Trophoblast cell (in vitro differentiated cells and primary cell): ENCODE results near the gene APEX1.

ENCODE experiments used
- DNase-seq, 2 donors: peaks; one replicate each; pipeline ENCODE4 v3.0.0-alpha.2; 2016
- H2AFZ ChIP-seq: 2 replicates; pipeline ENCODE4 v1.6.1; 2013; ENCODE audit warnings: low read length, moderate library complexity, mild to moderate bottlenecking; ENCODE audit not compliant: insufficient read depth, poor library complexity
- H2AK5ac ChIP-seq: 2 replicates; pipeline ENCODE4 v1.6.1; 2013; ENCODE audit warnings: mild to moderate bottlenecking, low read length
- H2BK120ac ChIP-seq: 2 replicates; pipeline ENCODE4 v1.6.1; 2013; ENCODE audit warnings: low read length, mild to moderate bottlenecking, moderate library complexity; ENCODE audit not compliant: insufficient read depth, poor library complexity
- H2BK12ac ChIP-seq: 2 replicates; pipeline ENCODE4 v1.6.1; 2013; ENCODE audit warnings: mild to moderate bottlenecking, low read length, moderate library complexity
- H2BK5ac ChIP-seq: 2 replicates; pipeline ENCODE4 v1.6.1; 2013; ENCODE audit warnings: low read length, low read depth, moderate library complexity, mild to moderate bottlenecking; ENCODE audit not compliant: poor library complexity
- H3K14ac ChIP-seq: 2 replicates; pipeline ENCODE4 v1.6.1; 2013; ENCODE audit warnings: mild to moderate bottlenecking, low read length
- H3K18ac ChIP-seq: 2 replicates; pipeline ENCODE4 v1.6.1; 2013; ENCODE audit warnings: mild to moderate bottlenecking, low read length
- H3K23ac ChIP-seq: 2 replicates; pipeline ENCODE4 v1.6.1; 2013; ENCODE audit warnings: low read length
- H3K27ac ChIP-seq: 2 replicates; pipeline ENCODE4 v1.5.1; 2013; ENCODE audit warnings: low read depth, mild to moderate bottlenecking, inconsistent platforms, low read length, moderate library complexity
- H3K27me3 ChIP-seq: 2 replicates; pipeline ENCODE4 v1.6.1; 2013; ENCODE audit warnings: inconsistent platforms, mild to moderate bottlenecking, low read length, moderate library complexity; ENCODE audit not compliant: insufficient read depth
- H3K36me3 ChIP-seq, 2 experiments: 1 replicate in 1 of 2; 2 replicates in 1 of 2; pipeline ENCODE4 v1.6.1; 2013; ENCODE audit warnings: low read length in 2 of 2, mild to moderate bottlenecking in 2 of 2, moderate library complexity in 1 of 2; ENCODE audit not compliant: insufficient read depth in 2 of 2, control insufficient read depth in 1 of 2
- H3K4ac ChIP-seq: 2 replicates; pipeline ENCODE4 v1.6.1; 2013; ENCODE audit warnings: low read depth, mild to moderate bottlenecking, low read length, moderate library complexity
- H3K4me1 ChIP-seq, 2 experiments: 1 replicate in 1 of 2; 2 replicates in 1 of 2; pipeline ENCODE4 v1.6.1; 2013; ENCODE audit warnings: low read length in 2 of 2, mild to moderate bottlenecking in 2 of 2, moderate library complexity in 1 of 2; ENCODE audit not compliant: insufficient read depth in 2 of 2, control insufficient read depth in 1 of 2
- H3K4me2 ChIP-seq: 2 replicates; pipeline ENCODE4 v1.6.1; 2013; ENCODE audit warnings: inconsistent platforms, mild to moderate bottlenecking, low read length, moderate library complexity
- H3K4me3 ChIP-seq: 2 replicates; pipeline ENCODE4 v1.5.1; 2013; ENCODE audit warnings: mild to moderate bottlenecking, low read depth, low read length, inconsistent platforms
- H3K79me1 ChIP-seq: one replicate; pipeline ENCODE4 v1.6.1; 2013; ENCODE audit warnings: low read length
- H3K79me2 ChIP-seq: 2 replicates; pipeline ENCODE4 v1.6.1; 2013; ENCODE audit warnings: low read length, mild to moderate bottlenecking; ENCODE audit not compliant: control insufficient read depth, insufficient read depth, poor library complexity
- H3K9ac ChIP-seq: 2 replicates; pipeline ENCODE4 v1.6.1; 2013; ENCODE audit warnings: mild to moderate bottlenecking, low read length
- H3K9me3 ChIP-seq: 2 replicates; pipeline ENCODE4 v1.6.1; 2013; ENCODE audit warnings: low read depth, mild to moderate bottlenecking, control low read depth, inconsistent platforms, low read length; ENCODE audit not compliant: insufficient read depth
- H4K12ac ChIP-seq: 2 replicates; pipeline ENCODE4 v1.6.1; 2013; ENCODE audit warnings: low read depth, mild to moderate bottlenecking, low read length, moderate library complexity
- H4K8ac ChIP-seq: 2 replicates; pipeline ENCODE4 v1.6.1; 2013; ENCODE audit warnings: low read depth, mild to moderate bottlenecking, low read length, moderate library complexity
- H4K91ac ChIP-seq: one replicate; pipeline ENCODE4 v1.6.1; 2013; ENCODE audit warnings: low read depth, mild to moderate bottlenecking, low read length, moderate library complexity
- WGBS: extraction: QIAGEN DNeasy Blood & Tissue Kit; methylation state at CpG from one replicate; pipeline ENCODE4 v1.1.7; 2013; ENCODE audit warnings: missing lambda C conversion rate; ENCODE audit not compliant: insufficient read length, insufficient coverage; ENCODE audit errors: extremely low coverage; 5-methylcytosine and 5-hydroxymethylcytosine counted together

Gene APEX1

GRCh38 chr14:20489093-20489994 lies 34.3 kb downstream of the APEX1 start:
- Histone ChIP-seq H3K79me2 (no peaks in the 10 kb centered on the region), H2AK5ac (no peak overlapping the region), H3K4me1 (peaks cover 10 to 16% of the 10 kb centered on the region in 2 experiments), H2BK5ac (no peak overlapping the region), H4K91ac (no peak overlapping the region), H3K27me3 (no peaks in the 10 kb centered on the region), H3K9me3 (no peaks in the 10 kb centered on the region), H3K14ac (no peak overlapping the region), H2BK12ac (no peak overlapping the region), H3K4ac (no peak overlapping the region), H3K4me3 (no peak overlapping the region), H3K36me3 (no peaks in the 10 kb centered on the region), H2BK120ac (peak overlapping the region; percentile 17), H4K12ac (no peak overlapping the region), H3K23ac (no peak overlapping the region), H3K79me1 (peaks cover 2% of the 10 kb centered on the region), H3K4me2 (no peak overlapping the region), H4K8ac (no peak overlapping the region), H3K27ac (peak overlapping the region; percentile 38), H3K18ac (no peak overlapping the region), H3K9ac (no peak overlapping the region), H2AFZ (peak overlapping the region; percentile 52)
- WGBS = no CpG with 5 or more reads among the region's 6 CpGs
- peak; percentile 31 to 84 for DNase-seq

- no peak overlapping the region for H3K9ac ChIP-seq
- no peak overlapping the region for H2AK5ac ChIP-seq
- H3K18ac ChIP-seq = no peak overlapping the region
- H2BK5ac ChIP-seq = no peak overlapping the region
- no peak overlapping the region for H3K4ac ChIP-seq
- no CpG with 5 or more reads among the region's 6 CpGs for whole genome bisulfite sequencing
- no peak overlapping the region for H4K91ac ChIP-seq
- H3K9me3 ChIP-seq = no peaks in the 10 kb centered on the region
- no peak overlapping the region for H3K4me2 ChIP-seq
- peaks cover 10 to 16% of the 10 kb centered on the region in 2 experiments for H3K4me1 ChIP-seq
- H2AFZ ChIP-seq = no peak overlapping the region
- H3K36me3 ChIP-seq = no peaks in the 10 kb centered on the region
- no peak overlapping the region for H4K8ac ChIP-seq
- H3K27ac ChIP-seq = no peak overlapping the region
- H3K14ac ChIP-seq = no peak overlapping the region
- no peak for DNase-seq
- no peak overlapping the region for H3K4me3 ChIP-seq
- H3K79me1 ChIP-seq = peaks cover 2% of the 10 kb centered on the region
- H3K27me3 ChIP-seq = no peaks in the 10 kb centered on the region
- no peak overlapping the region for H2BK120ac ChIP-seq
- H3K79me2 ChIP-seq = no peaks in the 10 kb centered on the region
- H4K12ac ChIP-seq = no peak overlapping the region
- H2BK12ac ChIP-seq = no peak overlapping the region
- H3K23ac ChIP-seq = no peak overlapping the region
These were observed 35.5 kb downstream of the APEX1 start for GRCh38 chr14:20490563-20490962.

GRCh38 chr14:20492486-20492885 lies 37.5 kb downstream of the APEX1 start:
- Histone ChIP-seq H3K4me3 (no peak overlapping the region), H3K14ac (no peak overlapping the region), H3K4ac (no peak overlapping the region), H3K9me3 (no peaks in the 10 kb centered on the region), H2BK120ac (no peak overlapping the region), H2BK5ac (no peak overlapping the region), H2BK12ac (no peak overlapping the region), H4K12ac (no peak overlapping the region), H2AK5ac (no peak overlapping the region), H4K8ac (no peak overlapping the region), H3K23ac (no peak overlapping the region), H3K4me2 (no peak overlapping the region), H4K91ac (no peak overlapping the region), H3K4me1 (peaks cover 10 to 16% of the 10 kb centered on the region in 2 experiments), H2AFZ (no peak overlapping the region), H3K79me1 (peaks cover 2% of the 10 kb centered on the region), H3K9ac (no peak overlapping the region), H3K79me2 (no peaks in the 10 kb centered on the region), H3K27ac (no peak overlapping the region), H3K36me3 (no peaks in the 10 kb centered on the region), H3K27me3 (no peaks in the 10 kb centered on the region), H3K18ac (no peak overlapping the region)
- DNase-seq = no peak
- no CpG with 5 or more reads among the region's 4 CpGs for WGBS

GRCh38 chr14:20493634-20494033 lies 38.6 kb downstream of the APEX1 start:
- H2AK5ac ChIP-seq = no peak overlapping the region
- no CpG with 5 or more reads among the region's 2 CpGs for WGBS
- H4K91ac ChIP-seq = no peak overlapping the region
- no peak for DNase-seq
- no peak overlapping the region for H3K4me3 ChIP-seq
- H2BK120ac ChIP-seq = no peak overlapping the region
- H3K14ac ChIP-seq = no peak overlapping the region
- H2BK12ac ChIP-seq = no peak overlapping the region
- no peaks in the 10 kb centered on the region for H3K9me3 ChIP-seq
- H3K4ac ChIP-seq = no peak overlapping the region
- H3K9ac ChIP-seq = no peak overlapping the region
- H3K18ac ChIP-seq = no peak overlapping the region
- no peaks in the 10 kb centered on the region for H3K79me2 ChIP-seq
- no peak overlapping the region for H2AFZ ChIP-seq
- peaks cover 2% of the 10 kb centered on the region for H3K79me1 ChIP-seq
- H4K8ac ChIP-seq = no peak overlapping the region
- H2BK5ac ChIP-seq = no peak overlapping the region
- H3K23ac ChIP-seq = no peak overlapping the region
- H3K27ac ChIP-seq = no peak overlapping the region
- no peak overlapping the region for H3K4me2 ChIP-seq
- no peaks in the 10 kb centered on the region for H3K36me3 ChIP-seq
- no peak overlapping the region for H4K12ac ChIP-seq
- H3K4me1 ChIP-seq = peaks cover 10 to 16% of the 10 kb centered on the region in 2 experiments
- no peaks in the 10 kb centered on the region for H3K27me3 ChIP-seq
